HG03103 (cell line): ENCODE results near the gene ERF.
A peak's percentile ranks its signal among the peaks of the same experiment; 100 is the strongest.

Source experiments
- ATAC-seq: cut with Tn5 transposase; IDR thresholded peaks from one replicate; pipeline ENCODE4 v1.9.1; 2021; ENCODE audit warnings: low read depth; ENCODE audit not compliant: unreplicated experiment

Gene ERF

DNA sequence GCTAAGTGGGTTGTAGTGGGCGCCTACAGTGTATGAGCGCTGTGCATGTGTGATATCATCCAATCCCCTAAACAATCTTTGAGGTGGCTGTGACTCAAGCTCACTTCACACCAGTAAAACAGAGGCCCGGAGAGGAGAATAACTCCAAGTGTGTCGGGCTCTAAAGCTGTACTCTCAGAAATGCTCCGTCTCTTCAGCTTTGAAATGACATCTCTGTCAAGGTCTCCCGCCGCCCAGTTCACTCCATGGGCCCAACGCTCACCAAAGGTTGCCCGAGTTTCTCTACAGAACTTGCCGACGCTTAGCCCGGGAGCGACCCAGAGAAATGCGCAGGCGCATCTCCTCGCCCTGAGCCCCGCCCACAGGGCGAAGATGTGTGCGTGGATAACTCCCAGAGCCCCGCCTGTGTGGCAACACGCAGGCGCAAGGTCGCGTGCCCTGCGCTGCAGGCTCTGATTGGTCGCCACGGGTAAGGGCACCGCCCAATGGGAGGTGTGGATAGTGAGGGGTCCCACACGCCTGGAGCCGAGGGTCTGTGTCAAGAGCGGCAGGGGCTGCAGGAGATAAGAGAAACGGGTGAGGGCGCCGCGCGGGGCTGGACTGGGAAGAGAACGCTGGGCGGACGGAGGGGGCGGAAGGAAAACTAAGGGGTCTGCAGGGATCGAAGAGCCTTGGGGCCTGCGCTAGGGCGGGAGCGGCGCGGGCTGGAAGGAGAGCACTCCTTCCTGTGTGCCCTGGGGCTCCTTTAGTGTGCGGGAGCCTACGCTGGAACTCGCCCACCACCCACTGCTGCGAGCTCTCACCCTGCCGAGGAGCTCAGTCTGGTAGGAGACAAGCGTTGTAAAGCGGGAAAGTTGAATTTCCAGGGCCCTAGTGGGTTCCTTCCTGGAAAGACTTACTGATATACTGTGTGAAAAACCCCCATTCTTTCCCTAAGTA, 34.8 kb downstream of the ERF start, which contains the start of gene ZNF526:
ZNF526 (plus strand) TSS at position 501 of the 939 bp plus-strand sequence. CDS start 4,092 bp downstream, outside the sequence.
- ATAC-seq: peak; percentile 59

DNA sequence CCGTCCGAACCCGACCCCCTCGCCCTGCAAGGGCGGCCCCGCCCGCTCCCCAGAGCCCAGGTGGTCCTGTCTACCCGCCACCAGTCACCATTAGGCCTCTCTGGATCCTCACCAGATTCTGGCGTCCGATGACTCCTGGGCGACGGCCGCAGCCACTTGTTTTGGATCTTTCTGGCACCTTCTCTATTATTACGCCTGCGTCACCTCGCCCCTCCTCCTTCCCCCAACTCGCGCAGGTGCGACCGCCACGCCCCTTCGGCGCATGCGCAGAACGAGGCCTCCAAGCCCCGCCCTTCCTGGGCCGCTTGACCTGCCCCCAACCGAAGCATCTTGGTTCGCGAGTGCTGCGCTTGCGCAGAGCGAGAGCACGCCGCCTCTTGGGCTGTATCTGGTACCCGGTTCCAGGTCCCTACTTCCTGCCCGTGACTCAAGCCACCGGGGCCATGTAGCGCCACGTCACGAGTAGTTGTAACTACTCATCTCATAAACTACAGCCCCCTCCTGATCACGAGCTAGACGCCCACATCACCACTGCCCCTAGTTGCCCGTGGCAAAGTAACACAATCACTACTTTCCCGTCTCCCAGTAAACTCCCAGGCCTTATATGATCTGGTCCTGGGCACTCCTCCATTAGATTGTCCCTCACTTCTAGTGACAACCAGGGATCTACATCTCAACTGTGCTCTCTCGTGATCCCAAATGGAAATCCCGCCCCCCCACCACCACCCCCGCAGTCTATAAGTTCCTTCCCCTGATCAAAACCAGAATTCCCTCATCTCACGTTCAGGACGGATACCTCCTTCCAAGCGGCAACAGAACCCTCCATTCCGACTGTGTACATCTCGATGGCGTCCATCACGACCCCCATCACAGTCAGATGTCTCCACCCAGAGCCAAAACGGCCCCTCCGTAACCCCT, 37.1 kb downstream of the ERF start, which contains the start of gene DEDD2:
DEDD2 (minus strand) TSS at position 158 of the 918 bp plus-strand sequence. CDS start 670 bp downstream, outside the sequence.
- peak; percentile 53 for ATAC-seq

DNA sequence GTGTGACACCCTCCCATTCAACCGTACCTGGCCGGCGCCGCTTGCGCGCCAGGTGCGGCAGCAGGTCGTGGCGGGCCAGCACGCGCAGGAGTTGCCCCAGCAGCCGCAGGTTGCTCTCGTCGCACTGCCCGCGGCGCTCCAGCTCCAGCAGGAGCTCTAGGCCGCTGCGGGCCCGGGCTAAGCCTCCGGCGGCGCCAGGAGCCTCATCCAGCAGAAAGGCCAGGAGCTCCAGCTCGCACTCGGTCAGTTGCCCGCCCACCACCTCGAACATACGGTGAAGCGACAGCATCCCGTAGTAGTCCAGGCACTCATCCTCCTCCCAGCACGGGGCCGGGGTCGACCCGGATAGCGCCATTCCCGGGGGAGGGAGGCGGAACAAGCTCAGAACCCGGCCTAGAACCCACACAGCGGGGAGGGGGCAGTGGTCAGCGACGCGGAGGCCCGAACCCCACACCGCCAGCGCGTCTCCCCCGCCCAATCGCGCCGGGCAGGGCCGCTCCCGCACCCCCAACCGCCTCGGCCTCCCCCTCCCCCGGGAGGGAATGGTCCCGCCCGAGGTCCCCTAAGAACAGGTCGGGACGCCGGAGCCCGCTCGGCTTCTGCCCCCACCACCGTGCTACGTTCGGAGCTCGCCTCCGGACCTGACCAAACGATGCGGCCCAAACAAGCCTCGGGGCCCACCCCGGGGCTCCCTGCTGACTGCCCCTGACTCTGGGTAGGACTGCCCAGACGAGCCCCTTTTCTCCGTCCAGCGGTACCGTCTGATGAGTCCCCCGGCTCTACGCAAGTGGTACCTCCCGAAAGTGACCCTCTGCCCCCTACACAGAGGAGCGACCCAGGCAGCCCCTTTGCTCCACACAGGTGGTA, 38.0 kb downstream of the ERF start:
- ATAC-seq: peak; percentile 5

DNA sequence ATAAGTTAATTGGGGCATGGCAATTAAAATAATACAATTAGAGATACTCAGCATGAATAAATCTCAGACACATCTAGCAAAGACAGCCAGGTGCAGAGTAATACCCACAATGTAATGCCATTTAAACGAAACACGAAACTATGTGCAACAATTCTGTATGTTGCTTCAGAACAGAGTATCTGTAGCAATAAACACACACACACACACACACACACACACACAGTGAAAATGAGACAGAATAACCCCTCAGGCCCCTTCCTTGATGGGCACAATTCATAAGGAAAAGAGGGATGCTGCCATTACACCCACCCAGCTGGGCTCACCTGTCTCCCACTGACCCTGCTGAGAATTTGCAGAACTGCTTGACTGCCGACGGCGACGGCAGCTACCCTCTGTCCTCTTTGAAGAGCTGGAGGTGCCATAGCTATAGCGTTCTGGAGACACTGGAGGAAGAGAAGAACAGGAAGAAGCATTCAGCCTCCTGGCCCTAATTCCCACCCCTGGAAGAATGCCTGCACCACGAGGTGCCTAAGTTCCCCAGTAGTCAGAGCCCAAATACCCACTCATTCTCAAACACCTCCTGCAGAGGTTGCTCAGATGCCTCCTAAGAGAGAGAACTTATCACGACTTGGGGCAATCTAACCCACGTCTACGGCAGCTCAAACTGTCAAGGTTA, 40.0 kb downstream of the ERF start:
- no peak for ATAC-seq

DNA sequence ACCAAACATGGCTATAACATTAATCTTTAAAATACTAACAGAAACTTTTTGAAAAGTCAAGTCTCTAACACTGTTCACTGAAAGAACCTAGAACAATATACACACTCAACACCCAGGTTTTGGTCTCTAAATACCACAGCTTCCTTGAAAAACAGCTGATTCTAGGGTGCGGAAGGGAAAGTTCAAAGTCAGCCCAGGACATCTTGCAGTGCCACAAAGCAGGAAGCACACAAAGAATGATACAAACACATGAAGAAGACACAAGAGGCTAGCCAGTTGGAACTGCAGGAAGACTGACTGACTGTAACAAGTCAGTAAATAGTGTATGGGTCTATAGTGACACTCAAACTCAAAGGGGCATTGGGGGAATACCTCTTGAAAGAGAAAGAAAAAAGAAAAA, 42.0 kb downstream of the ERF start:
- ATAC-seq: no peak

DNA sequence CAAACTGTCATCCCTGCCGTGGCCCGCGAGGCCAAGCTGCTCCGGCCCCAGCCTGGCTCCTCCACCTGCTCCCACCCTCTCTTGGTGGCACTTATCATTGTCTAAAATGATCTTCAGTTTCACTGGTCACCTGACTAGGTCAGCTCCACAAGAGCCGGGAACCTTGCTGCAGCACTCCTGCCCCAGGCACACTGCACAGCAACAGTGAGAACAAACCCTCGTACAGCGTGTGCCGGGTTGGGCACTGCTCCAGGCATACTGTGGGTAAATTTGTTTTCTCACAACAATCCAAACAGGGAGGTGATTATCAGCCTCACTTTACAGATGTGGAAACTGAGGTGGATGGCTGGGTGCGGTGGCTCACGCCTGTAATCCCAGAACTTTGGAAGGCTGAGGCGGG, 46.3 kb downstream of the ERF start:
- ATAC-seq: no peak

DNA sequence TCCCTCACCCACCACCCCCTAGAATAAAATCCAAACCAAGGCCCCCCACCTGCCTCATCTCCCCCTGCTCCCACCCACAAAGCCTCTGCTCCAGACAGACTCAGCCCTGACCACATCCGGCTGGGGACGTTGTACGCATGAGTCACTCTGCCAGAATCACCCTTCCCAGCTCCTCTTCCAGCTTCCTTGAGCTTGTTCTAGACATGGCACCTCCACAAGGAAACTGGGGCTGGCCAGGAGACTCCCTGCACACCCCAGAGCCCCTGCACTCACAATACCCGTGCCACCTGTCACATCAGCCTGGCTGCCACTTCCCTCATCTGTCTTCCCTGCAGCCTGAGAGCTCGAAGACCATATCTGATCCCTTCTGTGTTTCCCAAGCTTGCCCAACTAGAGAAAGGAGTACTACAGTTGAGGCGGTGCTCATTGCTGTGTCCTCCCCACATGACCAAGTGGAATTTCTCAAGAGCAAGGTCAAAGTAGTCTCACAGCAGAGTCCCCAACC, 47.1 kb downstream of the ERF start:
- no peak for ATAC-seq

DNA sequence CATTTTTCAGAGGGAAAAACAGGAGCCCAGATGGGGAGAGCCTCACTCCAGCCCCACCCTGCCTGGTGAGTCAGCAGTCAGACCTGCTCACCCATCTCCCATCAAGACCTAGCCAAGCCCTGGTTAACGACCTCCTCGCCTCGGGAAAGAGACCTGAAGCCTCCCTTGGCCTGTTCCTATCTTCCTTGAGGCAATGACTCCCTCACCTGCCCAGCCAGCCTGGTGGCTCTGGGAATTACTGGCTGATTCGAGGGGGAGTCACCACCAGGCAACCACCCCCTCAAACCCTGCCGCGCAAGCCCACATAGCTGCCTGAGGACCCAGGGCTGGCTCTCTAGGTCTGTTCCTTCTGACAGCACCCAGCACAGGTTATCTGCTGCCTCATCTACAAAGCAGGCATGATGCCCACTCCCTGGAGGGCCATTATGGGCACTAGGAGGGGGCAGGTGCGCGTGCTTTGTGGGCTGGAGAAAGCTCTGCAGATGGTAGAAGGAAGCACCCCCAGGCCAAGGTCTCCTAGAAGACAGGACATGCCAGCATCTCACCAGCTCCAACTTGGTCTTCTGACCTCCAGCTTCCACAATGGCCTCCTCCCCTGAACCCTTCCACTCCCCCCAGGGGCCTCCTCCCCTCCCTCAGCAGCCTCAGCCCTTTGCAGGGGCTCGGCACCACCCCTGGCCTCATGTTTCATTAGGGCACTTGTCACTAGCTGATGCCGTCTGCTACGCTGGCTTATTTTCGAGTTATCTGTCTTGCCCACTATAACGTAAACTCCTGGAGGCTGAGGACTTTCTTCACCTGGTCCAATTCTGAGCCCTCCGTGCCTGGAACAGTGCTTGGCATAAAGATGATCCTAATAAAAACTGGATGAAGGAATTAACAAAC, 47.8 kb downstream of the ERF start:
- ATAC-seq: no peak

DNA sequence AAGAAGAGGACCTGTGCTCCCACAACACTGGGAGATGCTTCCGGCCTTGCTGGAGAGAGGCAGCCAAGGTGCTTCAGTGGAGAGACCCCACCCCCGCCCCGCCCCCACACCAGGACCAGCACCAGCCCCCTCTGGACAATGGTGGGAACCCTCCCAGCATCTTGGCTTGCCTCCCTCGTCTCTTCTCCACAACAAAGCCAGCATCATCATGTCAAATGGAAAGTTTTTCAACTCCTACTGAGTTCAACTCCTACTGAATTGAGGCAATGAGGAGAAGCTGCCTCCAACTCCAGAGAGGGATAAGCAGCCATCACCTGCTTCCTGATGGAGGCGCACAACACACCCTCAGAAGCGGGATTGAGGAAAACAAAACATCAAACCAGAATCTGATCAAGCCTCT, 50.3 kb downstream of the ERF start:
- ATAC-seq: no peak

DNA sequence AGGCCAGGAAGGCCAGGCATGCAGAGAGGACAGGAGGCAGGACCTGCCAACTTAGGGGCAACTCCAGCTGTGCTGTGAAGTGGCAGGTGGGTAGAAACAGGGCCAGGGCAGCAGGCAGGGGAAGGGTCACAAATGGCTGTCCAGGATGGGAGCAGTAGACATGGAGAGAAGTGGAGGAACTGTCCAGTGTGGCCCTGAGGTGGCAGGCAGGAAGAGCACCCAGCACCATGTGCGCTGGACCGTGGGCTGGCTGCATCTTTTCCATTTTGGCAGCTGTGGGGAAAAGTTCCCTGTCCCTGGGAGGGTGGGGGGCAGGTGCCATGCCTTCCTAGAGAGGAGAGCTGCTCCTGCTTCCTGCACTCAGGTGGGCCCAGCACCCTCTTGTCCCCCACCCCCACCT, 51.2 kb downstream of the ERF start:
- ATAC-seq: no peak

DNA sequence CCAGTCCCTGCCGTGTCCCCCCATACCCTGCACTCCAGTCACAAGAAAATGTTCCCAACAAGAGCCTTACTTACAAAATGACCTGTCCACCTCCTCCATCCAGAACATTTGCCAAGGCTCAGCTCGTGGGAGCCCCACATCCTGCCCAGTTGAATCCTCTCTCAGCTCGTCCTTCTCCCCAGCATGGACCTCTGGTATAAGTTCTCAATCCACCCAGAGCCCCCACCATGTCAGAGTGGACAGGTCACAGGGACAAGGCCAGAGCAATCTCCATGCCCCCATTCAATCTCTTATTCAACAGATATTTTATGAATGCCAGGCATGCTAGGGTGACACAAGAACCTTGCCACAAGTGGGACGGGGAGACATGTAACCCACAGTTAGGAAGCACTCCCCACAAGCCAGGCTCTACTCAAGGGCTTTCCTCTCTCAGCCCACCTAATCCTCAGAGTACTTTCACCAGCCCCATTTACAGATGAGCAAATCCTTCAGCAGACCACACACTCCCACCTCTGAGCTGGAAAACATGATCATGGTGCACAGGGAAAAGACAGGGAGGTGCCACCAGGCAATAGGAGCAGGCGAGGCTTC, 52.5 kb downstream of the ERF start:
- no peak for ATAC-seq

DNA sequence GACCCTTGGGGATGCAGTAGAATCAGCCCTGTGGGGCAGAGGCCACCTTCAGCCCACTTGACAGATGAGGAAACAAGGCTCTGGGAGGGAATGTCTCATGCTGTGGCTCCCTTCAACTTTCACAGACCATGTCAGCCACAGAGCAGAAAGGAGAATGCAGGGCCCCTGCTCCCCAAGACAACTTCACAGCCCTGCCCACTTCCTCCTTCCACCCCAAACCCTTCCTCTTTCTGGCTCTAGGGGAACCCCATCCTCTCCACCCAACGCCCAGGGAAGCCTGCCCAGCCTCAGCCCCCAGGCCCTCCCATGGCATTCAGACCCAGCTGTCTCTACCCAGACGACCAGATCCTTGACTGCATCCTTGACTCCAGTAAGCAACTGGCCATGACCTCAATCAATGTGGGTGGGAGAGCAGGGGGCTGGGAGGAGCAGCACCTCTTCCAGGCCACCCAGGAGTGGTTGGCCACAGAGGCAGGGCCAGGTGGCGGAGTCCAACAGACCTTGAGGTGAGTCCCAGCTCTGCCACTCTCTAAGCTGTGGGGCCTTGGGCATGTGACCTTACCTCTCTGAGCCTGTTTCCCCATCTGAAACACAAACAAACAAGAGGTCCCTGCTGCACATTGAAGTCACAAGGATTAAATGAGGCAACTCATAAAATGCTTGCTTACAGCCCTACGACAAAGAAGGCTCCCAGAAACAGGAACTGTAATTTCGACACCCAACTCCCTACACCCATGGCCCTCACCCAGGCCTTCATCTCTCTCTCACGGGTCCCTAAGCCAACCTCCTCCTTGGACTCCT, 53.2 kb downstream of the ERF start:
- no peak for ATAC-seq

DNA sequence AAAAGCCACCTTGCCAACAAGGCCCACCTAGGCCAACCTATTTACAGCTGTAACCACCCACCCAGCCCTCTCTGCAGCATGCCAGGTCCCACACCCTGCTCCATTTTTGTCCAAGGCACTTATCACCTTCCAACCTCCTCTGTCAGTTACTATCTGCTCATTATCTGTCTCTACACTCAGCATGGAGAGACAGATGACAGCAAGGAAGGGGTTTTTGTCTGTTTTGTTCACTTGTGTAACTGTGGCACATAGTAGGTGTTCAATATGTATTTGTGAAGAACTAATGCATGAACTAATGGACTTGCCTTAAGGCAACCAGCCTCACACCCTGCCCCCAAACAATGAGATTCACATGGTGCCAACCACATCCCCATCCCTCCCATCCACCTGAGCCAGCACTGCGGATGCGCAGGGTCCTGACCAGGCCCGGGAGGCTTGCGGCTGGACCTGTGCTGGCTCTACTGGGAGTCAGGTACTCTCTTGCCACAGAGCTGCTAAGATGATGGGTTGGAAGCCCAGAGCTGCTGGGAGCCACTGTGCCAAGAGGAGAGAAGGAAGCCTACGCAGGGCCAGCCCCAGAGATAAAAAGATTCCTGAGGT, 54.7 kb downstream of the ERF start:
- ATAC-seq: no peak

DNA sequence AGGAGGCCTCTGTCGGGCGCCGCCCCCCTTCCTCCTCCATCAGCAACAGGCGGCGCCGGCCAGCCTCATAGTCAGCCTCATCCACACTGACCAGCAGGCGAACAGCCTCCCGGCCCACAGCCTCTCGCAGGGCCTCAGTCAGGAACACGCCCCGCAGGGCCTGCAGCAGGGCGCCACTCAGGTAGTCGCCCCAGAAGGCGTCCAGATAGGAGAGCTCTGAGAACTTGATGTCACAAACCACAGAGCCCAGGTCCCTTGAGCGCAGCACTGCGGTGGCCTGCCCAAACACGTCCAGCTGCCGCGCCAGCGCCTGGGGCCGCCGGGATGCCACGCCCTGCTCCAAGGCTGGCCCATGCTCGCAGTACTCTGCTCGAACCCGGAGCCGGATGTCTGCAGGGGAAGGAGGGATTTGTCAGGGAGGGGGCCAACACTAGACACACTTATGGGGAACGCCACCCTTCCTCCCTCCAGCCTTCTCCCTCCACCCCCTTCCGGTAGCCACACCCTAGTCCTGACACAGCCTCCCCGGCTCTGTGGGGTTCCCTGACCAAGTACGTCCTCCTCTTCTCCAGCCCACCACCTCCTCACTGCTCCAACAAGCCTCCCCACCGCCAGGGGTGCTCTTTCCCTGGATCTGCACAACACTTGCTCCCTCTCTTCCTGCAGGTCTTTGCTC, 55.4 kb downstream of the ERF start:
- ATAC-seq: peak; percentile 50

DNA sequence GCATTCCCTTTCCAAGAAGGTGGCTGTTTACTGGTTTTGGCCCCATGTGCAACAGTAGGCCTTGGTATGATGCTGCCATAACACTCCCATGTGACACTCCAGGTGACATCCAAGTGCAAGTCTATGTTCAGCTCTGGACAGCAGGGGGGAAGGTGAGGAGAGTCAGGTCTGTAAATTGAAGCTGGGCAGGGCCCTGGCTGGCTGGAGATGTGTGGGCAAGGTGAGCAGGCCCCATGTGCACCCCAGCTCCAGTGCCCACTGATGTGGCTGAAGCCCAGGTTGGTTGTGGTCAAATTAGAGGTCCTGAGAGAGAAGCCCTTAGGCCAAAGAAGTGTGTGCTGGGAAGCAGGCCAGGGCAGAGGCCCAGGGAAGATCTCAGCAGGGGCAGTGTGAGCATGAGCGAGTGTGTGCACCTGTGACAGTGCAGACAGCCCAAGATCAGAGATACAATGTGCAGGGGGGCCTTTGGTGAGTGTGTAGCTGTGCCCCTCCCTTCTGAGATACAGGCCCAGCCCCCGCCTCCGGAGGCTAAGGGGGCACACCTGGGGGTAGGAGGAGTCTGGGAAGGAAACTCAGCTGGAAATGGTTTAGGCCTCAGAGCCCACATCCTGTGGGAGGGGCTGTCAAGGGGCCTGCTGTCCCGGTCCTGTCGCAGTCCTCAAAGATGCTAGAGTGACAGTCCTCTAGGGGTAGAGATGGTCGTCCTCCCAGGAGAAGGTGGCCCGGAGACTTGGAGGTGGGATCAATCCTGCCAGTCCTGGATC, 56.1 kb downstream of the ERF start:
- ATAC-seq: peak; percentile 42
